Measurements from ENCODE around the gene EME1.
A peak's percentile ranks its signal among the peaks of the same experiment; 100 is the strongest.
"Not testable (repeated sequence)": the region's sequence is repeated elsewhere in the genome, so short reads cannot be mapped to it uniquely, and the experiment has no call there.

The EME1 gene

GRCh38 chr17:50372758-50373556, at the start of gene EME1, which contains the start of gene MRPL27:
Gene EME1, plus strand, starts transcription at chr17:50373229. Its CDS starts 1,980 bp downstream, at chr17:50375209.
Gene MRPL27, minus strand, starts transcription at chr17:50373184. Its CDS starts 14 bp downstream, at chr17:50373170.
- Mint-ChIP-seq H3K36me3 (peaks cover 11% of the 10 kb centered on the region), H3K4me3 (peak within 1 kb of the TSS; percentile 97), H3K9me3 (ENCODE audit: low read depth) (no peaks in the 10 kb centered on the region), H3K27me3 (no peaks in the 10 kb centered on the region), H3K4me1 (ENCODE audit: low read depth) (peaks cover 27% of the 10 kb centered on the region), H3K27ac (peak within 1 kb of the TSS; percentile 100)

- Mint-ChIP-seq H3K4me3 (no peak overlapping the region), H3K4me1 (ENCODE audit: low read depth) (no peaks in the 10 kb centered on the region), H3K9me3 (ENCODE audit: low read depth) (no peaks in the 10 kb centered on the region), H3K27me3 (peaks cover 1% of the 10 kb centered on the region), H3K36me3 (no peaks in the 10 kb centered on the region), H3K27ac (no peak overlapping the region)
Observed at GRCh38 chr17:50325906-50326305, 47.1 kb upstream of the EME1 start.

- Mint-ChIP-seq H3K27me3 (peaks cover 1% of the 10 kb centered on the region), H3K4me1 (ENCODE audit: low read depth) (no peaks in the 10 kb centered on the region), H3K36me3 (no peaks in the 10 kb centered on the region), H3K27ac (no peak overlapping the region), H3K4me3 (no peak overlapping the region), H3K9me3 (ENCODE audit: low read depth) (no peaks in the 10 kb centered on the region)
Observed at GRCh38 chr17:50326831-50327364, 46.1 kb upstream of the EME1 start.

- Mint-ChIP-seq H3K9me3 (ENCODE audit: low read depth) (no peaks in the 10 kb centered on the region), H3K27me3 (peaks cover 1% of the 10 kb centered on the region), H3K4me3 (no peak overlapping the region), H3K27ac (no peak overlapping the region), H3K36me3 (no peaks in the 10 kb centered on the region), H3K4me1 (ENCODE audit: low read depth) (peaks cover 4% of the 10 kb centered on the region)
Observed at GRCh38 chr17:50328363-50329325, 44.4 kb upstream of the EME1 start.

- Mint-ChIP-seq H3K9me3 (ENCODE audit: low read depth) (no peaks in the 10 kb centered on the region), H3K4me3 (no peak overlapping the region), H3K36me3 (no peaks in the 10 kb centered on the region), H3K27ac (no peak overlapping the region), H3K4me1 (ENCODE audit: low read depth) (peaks cover 7% of the 10 kb centered on the region), H3K27me3 (peaks cover 1% of the 10 kb centered on the region)
Observed at GRCh38 chr17:50329716-50330115, 43.3 kb upstream of the EME1 start.

GRCh38 chr17:50330151-50330775, 42.8 kb upstream of the EME1 start:
- H3K4me1 Mint-ChIP-seq (ENCODE audit: low read depth), result peaks cover 7% of the 10 kb centered on the region
- H3K27ac Mint-ChIP-seq, result no peak overlapping the region
- no peaks in the 10 kb centered on the region for H3K9me3 Mint-ChIP-seq (ENCODE audit: low read depth)
- H3K4me3 Mint-ChIP-seq, result no peak overlapping the region
- peaks cover 1% of the 10 kb centered on the region for H3K27me3 Mint-ChIP-seq
- no peaks in the 10 kb centered on the region for H3K36me3 Mint-ChIP-seq

- Mint-ChIP-seq H3K27me3 (peaks cover 1% of the 10 kb centered on the region), H3K4me1 (ENCODE audit: low read depth) (peaks cover 7% of the 10 kb centered on the region), H3K27ac (no peak overlapping the region), H3K9me3 (ENCODE audit: low read depth) (no peaks in the 10 kb centered on the region), H3K4me3 (no peak overlapping the region), H3K36me3 (no peaks in the 10 kb centered on the region)
Observed at GRCh38 chr17:50331085-50331791, 41.8 kb upstream of the EME1 start.

GRCh38 chr17:50332196-50332595, 40.8 kb upstream of the EME1 start:
- Mint-ChIP-seq H3K27ac (no peak overlapping the region), H3K36me3 (no peaks in the 10 kb centered on the region), H3K4me1 (ENCODE audit: low read depth) (peaks cover 7% of the 10 kb centered on the region), H3K27me3 (peaks cover 1% of the 10 kb centered on the region), H3K4me3 (no peak overlapping the region), H3K9me3 (ENCODE audit: low read depth) (no peaks in the 10 kb centered on the region)

- H3K9me3 Mint-ChIP-seq (ENCODE audit: low read depth); H3K27ac Mint-ChIP-seq: not testable (repeated sequence)
- H3K4me3 Mint-ChIP-seq, result peak overlapping the region; percentile 58
Observed at GRCh38 chr17:50333291-50334057, 39.6 kb upstream of the EME1 start.

GRCh38 chr17:50337956-50338355, 35.1 kb upstream of the EME1 start:
- Mint-ChIP-seq H3K4me3 (no peak overlapping the region), H3K4me1 (ENCODE audit: low read depth) (peaks cover 6% of the 10 kb centered on the region), H3K36me3 (peaks cover 8% of the 10 kb centered on the region), H3K27ac (no peak overlapping the region), H3K9me3 (ENCODE audit: low read depth) (peaks cover 3% of the 10 kb centered on the region), H3K27me3 (no peaks in the 10 kb centered on the region)

More at GRCh38 chr17:50333291-50334057, 39.6 kb upstream of the EME1 start:
- not testable (repeated sequence) for H3K4me1 Mint-ChIP-seq (ENCODE audit: low read depth); H3K27me3 Mint-ChIP-seq; H3K36me3 Mint-ChIP-seq

- peaks cover 8% of the 10 kb centered on the region for H3K36me3 Mint-ChIP-seq
- H3K27ac Mint-ChIP-seq, result no peak overlapping the region
- peaks cover 3% of the 10 kb centered on the region for H3K9me3 Mint-ChIP-seq (ENCODE audit: low read depth)
- H3K4me3 Mint-ChIP-seq, result no peak overlapping the region
- peaks cover 3% of the 10 kb centered on the region for H3K4me1 Mint-ChIP-seq (ENCODE audit: low read depth)
- no peaks in the 10 kb centered on the region for H3K27me3 Mint-ChIP-seq
Observed at GRCh38 chr17:50338645-50339044, 34.4 kb upstream of the EME1 start.

GRCh38 chr17:50339381-50339780, 33.6 kb upstream of the EME1 start:
- Mint-ChIP-seq H3K4me1 (ENCODE audit: low read depth) (no peaks in the 10 kb centered on the region), H3K27me3 (no peaks in the 10 kb centered on the region)

GRCh38 chr17:50344731-50345365, 28.2 kb upstream of the EME1 start:
- Mint-ChIP-seq H3K4me3 (peak overlapping the region; percentile 80), H3K27me3 (no peaks in the 10 kb centered on the region), H3K36me3 (no peaks in the 10 kb centered on the region), H3K27ac (peak overlapping the region; percentile 86), H3K4me1 (ENCODE audit: low read depth) (peaks cover 28% of the 10 kb centered on the region), H3K9me3 (ENCODE audit: low read depth) (no peaks in the 10 kb centered on the region)

More at GRCh38 chr17:50339381-50339780, 33.6 kb upstream of the EME1 start:
- H3K4me3 Mint-ChIP-seq, result no peak overlapping the region
- H3K36me3 Mint-ChIP-seq, result peaks cover 8% of the 10 kb centered on the region
- no peak overlapping the region for H3K27ac Mint-ChIP-seq
- H3K9me3 Mint-ChIP-seq (ENCODE audit: low read depth), result peaks cover 3% of the 10 kb centered on the region
